GM21360 (cell line): ENCODE results near the gene CLASRP.
"Not testable (repeated sequence)": the region's sequence is repeated elsewhere in the genome, so short reads cannot be mapped to it uniquely, and the experiment has no call there.

Experiments used
- ATAC-seq: cut with Tn5 transposase; IDR thresholded peaks from one replicate; pipeline ENCODE4 v1.9.1; 2021; ENCODE audit warnings: mild to moderate bottlenecking, moderate library complexity; ENCODE audit not compliant: unreplicated experiment

Gene CLASRP

DNA sequence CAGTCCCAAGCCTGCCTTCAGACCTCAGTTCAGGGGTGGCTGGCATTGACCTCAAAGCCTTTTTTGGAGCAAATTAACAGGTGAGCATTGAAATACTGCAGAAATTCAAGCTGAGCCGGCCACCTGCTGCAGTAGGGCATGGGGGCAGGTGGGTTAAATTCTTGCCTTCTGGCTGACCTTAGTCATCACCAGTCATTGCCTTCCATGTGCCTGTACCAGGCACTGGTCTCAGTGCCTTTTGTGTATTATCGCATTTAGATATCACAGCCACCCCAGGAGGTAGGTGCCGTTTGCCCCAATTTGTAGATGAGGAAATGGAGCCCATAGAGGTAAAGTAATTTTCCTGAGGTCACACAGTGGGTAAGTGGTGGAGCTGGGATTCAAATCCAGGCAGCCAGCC, 61.4 kb downstream of the CLASRP start:
- ATAC-seq = no peak

DNA sequence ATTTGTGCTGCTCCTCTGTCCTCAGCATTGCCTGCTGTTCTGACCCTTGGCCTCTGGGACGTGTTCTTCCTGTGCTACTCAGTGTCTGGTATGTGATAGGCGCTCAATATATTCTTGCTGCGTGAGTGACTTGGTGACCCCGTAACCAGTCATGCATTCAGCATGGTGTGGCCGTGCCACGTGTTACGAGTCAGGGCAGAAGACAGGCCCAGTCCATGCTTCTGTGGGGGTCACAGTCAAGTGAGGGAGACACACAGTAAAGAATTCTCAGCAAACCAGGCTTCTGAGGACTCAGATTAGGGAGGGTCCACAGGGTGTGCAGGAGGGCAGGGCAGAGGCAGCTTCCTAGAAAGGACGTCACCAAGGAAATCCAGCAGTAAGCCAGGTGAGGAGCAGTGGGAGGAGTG, 62.0 kb downstream of the CLASRP start:
- no peak for ATAC-seq

DNA sequence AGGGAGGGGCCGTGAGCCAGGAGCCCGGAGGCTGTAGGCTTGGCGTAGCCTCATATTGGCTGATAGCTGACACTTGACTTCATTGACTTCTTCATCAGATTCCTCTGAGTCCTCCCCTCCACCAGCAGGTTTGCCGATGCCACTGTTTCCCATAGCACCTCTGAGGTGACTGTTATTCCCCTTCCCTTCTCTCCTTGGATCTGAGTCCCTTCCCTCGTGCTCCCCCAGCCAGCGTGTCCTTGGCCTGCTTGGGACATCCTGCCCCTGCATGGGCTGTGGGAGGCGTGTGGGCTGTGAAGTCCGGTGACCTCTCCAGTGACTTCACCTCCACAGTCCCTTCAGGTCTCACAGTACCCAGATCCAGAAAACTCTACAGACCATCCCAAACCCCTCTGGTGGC, 63.0 kb downstream of the CLASRP start:
- ATAC-seq = no peak

DNA sequence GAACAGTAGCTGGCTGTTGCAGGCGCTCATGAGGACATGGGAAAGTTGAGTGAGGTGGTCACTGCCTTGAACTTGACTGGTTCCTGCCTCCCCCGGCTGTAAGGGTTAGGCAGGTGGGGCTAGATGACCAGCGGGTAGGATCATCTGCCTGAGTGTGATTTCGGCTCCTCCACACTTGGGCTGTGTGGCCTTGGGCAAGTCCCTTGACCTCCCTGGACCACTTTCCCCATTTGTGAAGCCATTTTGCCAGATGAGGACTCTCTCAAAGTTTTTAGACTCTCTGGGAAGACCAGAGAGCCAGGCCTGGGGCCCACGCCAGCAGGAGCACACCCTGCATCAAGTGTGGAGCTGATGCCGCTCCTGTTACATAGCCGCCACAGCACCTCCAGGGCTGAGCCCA, 63.6 kb downstream of the CLASRP start:
- no peak for ATAC-seq

DNA sequence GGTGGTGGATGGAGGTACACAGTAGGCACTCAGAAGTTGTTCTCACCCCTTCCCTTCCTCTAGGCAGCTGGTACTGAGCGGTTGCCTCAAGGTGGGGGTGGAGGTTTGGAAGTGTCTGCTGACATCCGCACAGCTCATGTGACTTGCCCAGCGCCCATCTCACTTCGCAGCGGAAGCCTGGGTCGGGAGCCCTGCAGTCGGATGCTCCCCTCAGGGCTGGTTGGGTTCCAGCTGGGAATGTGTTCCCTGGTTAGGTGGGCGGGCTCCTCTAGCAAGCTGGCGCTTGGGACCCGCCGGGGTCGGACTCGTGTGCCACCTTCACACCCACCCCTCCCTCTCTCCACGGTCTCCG, 64.3 kb downstream of the CLASRP start:
- no peak for ATAC-seq

DNA sequence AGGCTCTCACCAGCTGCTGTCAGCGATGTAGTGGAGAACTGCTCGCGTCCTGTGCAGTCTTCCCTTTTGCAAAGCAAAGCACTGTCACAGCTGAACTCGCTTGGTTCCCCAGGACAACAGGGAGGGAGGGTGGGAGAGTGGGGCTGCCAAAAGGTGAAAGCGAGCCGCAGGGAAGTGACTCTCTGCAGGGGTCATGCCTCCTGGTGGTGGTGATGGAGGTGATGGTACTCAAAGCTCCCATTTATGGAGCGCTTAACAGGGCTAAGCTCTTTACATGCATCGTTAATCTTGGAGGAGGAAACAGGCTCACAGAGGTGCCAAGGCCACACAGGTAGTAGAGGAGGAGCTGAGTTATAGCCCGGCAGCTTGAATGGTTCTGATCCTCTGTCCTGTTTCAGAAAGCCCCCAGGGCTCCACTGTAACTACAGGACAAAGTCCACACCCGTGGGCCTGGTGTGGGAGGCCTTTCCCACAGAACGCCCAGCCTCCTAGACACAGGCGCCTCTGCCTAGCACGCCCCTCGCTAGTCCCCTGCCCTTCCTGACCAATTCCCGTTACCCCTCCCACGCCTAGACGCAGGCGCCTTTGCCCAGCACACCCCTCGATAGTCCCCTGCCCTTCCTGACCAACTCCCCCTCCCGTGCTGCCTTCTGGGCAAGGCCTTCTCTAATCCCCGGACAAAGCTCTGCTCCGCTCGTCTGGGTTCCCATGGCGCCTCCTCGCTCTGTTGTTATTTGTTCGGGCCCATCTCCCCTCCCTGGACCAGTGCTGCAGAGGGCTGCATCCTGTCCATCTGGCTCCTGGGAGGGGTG, 64.9 kb downstream of the CLASRP start:
- ATAC-seq = no peak

DNA sequence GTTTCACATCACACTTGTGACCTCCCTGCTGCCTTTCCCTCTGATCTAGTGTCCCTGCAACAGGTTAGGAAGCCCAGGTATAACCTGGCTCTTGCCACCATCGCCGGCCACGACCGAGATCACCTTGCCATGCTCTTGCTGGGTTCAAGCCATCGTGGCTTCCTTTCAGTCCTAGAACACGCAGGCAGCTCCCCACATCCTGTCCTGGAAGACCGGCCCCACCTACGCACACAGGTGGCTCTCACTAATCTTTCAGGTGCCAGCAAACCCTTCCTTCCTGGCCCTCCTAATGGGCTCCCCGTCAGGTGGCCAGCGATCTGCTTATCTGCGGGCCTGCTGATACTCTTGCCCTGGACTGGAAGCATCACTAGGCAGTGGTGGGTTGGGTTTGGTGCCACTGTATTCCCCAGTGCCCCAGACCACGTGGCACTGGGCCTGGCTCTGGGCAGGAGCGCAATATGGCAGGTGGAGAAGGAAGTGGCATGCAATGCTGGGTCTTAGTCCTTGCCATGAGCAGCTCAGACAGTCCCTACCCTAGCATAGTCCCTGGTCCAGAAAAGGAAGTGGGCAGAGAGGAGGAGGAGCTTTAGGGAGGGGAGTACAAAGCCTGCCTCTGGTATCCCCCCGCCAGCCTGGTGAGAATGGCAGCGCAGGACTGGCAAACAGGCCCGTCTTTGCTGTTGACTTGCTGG, 66.0 kb downstream of the CLASRP start:
- no peak for ATAC-seq

DNA sequence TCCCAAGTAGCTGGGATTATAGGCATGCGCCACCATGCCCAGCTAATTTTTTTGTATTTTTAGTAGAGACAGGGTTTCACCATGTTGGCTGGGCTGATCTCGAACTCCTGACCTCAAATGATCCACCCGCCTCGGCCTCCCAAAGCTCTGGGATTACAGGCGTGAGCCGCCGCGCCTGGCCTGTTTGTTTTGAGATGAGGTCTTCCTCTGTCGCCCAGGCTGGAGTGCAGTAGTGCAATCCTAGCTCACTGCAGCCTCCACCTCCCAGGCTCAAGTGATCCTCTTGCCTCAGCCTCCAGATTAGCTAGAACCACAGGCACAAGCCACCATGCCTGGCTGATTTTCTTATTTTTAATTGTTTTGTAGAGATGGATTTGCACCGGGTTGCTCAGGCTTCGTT, 67.5 kb downstream of the CLASRP start:
- not testable (repeated sequence) for ATAC-seq

DNA sequence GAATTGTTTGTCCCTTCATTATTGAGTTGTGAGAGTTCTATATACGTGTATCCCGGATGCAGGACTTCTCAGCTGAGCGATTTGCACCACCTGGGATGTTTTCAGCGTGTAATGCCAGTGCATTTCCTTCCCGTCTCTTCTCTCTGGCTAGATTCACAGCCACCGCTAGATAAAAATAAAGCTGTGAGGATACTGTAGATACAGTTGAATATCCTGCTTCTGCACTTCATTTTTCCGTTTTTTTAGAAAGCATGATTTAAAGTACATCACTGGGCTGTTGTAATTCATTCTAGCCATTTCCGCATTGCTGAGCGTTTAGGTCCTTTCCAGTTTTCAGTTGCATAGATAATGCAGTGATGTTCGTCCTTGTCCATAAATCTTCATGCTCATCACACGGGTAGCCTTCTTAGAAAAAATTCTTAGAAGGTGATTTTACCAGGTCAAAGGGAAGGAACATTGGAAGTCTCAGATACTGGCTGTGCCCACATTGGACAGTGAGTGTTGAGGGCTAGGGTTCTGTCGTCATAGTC, 68.8 kb downstream of the CLASRP start:
- ATAC-seq = no peak

DNA sequence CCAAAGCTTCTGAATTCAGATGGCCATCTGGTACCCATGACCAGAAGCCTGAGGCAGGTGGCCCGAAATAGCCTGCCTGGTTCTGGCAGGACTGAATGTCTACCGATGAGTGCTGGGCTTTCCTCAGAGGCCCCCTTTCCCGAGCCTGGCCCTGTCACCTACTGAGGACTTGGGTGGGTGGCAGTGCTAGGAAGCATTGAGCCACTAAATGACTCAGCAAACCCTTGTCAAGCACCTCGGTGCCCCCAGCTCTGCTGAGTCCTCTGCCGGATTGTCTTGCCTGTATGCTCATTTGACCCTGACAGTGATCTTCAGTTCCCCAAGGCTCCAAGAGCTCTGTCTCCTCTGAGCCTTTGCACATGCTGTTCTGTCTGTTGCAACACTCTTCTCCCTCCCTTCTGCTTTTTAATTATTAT, 72.0 kb downstream of the CLASRP start:
- no peak for ATAC-seq

DNA sequence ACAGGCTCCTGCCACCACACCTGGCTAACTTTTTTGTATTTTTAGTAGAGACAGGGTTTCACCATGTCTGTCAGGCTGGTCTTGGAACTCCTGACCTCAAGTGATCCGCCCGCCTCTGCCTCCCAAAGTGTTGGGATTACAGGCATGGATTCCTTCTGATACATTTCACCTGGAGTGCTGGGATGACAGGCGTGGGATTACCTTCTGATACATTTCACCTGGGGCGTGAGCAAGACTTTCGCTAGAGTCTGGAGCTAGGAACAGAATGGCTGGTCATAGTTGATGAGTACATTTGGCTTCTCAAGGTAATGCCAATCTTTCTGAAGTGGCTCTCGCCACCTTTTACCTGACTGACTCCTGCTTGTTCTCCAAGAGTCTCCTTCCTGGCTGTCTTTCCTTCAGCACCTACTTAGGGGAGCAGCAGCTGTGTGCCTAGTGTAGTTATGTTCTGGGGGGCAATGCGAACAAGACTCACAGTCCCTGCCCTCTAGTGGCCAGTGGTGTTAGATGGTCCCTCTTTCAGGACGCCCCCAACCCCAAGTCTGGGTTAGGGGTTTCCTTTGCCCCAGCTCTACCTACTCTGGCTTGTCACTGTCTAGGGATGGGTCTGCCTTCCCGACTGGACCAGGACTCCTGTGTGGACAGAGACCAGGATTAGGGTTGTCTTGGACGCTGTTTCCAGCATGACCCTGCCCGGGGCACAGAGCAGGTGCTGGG, 73.4 kb downstream of the CLASRP start:
- ATAC-seq = no peak

DNA sequence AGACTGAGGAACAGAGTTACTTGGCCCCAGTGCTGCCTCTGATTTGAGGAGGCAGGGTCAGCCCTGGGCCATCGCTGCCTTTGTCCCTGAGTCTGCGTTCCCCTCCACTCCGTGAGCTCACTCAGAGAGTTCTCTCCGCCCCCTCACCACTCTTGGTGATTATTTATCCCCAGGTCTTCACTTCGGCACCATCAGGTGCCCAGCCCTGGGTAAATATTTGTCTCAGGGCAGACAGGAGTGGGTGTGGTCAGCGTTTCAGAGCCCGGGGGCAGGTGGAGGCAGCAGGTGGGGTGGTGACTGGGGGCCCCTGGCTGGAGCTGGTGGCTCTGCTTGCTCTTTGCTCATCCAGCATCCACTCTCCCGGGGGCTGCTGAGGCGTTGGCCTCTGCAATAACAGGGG, 74.8 kb downstream of the CLASRP start:
- no peak for ATAC-seq

DNA sequence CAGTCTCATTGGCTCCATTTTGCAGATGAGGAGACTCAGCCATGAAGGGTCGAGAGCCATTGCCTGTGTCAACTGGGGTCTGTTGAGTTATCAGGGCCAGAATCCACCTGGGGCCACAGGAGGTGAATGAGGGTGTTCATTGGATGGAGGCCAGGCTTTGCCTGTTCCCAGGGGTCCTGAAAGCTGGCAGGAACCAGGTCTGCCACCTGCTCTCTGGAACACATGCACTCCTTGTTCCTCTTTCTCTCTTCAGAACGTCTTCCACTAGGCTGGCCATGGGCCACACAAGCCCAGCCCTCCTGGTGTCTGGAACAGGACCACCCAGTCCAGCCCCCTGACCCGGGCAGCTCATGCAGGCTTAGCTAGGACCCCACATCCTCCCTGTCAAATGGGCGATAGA, 75.3 kb downstream of the CLASRP start:
- no peak for ATAC-seq

DNA sequence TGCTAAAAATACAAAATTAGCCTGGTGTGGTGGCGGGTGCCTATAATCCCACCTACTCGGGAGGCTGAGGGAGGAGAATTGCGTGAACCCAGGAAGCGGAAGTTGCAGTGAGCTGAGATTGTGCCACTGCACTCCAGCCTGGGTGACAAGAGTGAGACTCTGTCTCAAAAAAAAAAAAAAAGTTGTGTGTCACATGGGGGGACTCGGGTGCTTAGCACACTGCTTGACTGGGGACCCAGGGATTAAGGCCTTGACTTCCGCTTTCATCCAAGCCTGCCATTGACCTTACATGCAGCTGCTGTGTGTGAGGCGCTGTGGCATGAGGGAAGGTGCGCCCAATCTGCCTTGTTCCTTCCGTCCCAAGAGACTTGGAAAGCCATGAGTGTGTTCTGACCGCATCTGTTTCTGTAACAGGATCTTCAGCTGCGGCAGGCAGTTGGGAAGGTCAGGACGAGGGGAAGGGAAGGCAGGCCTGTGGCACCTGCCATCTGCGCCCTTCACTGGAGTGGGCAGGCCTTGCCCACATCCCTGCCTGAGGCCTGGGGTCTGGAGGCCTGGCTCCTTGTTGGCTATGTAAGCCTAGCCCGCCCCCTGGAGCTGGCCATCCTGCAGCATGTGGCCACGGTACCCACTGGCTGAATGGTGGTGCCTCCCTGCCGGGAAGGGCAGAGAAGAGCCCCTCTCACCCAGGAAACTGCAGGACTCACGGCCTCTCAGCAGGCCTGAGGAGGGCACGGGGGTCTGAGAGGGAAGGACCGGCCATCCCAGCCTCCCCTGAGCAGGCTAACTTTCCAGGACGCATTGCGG, 77.2 kb downstream of the CLASRP start:
- ATAC-seq = no peak

DNA sequence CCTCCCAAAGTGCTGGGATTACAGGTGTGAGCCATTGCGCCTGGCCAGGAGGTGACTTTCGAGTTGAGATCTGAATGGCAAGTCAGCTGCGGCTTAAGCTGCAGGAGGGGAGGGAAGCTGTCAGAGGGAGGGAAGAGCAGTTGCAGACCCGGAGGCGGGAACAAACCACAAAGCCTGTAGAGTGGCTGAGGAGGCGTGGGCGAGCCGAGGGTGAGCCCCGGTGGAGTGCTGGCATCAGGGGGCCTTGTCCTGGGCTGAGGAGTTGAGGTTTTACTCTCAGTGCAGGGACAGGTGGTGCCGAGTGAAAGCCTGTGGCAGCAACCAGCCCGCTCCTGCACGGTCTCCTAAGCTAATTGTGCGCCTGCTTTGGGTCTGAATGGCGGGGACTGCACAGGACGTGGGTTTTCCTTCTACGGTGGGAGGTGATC, 78.3 kb downstream of the CLASRP start:
- no peak for ATAC-seq

DNA sequence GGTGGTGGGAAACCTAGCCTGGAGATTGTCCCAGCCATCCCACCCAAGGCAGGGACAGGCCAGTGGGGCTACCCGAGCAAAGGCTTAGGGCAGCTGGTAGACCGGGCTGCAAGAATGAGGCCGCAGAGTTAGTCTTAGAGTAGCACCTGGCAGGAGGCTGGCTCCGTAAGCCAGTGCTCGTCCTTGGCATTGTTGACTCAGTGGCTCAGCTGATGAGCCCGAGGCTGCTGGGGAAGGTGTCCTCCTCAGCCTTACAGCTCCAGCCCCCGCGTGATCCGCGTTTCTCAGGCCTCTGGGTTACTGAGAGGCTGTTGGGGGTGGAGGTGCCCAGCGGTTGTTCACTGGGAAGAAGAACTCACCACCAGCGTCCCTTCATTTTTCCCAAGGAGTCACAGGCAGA, 78.8 kb downstream of the CLASRP start:
- no peak for ATAC-seq

DNA sequence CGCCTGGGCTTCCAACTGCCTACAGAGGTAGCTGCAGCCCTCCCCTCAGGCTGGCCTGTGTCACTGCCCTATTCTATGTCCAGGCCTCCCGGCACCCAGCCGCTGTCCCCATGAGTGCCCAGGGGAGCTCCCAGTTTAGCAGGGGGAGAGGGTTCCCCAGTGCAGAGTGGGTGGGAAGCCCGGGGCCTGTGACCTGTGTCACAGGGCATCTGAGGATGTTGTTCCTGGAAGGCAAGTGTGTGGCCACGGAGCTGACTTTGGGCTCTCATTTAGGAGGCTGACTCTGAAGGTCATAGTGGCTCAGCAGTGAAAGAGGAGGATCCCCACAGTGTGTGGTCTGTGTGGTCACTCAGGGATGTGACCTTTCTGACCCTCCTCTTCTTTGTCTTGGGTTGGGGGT, 79.3 kb downstream of the CLASRP start:
- no peak for ATAC-seq

DNA sequence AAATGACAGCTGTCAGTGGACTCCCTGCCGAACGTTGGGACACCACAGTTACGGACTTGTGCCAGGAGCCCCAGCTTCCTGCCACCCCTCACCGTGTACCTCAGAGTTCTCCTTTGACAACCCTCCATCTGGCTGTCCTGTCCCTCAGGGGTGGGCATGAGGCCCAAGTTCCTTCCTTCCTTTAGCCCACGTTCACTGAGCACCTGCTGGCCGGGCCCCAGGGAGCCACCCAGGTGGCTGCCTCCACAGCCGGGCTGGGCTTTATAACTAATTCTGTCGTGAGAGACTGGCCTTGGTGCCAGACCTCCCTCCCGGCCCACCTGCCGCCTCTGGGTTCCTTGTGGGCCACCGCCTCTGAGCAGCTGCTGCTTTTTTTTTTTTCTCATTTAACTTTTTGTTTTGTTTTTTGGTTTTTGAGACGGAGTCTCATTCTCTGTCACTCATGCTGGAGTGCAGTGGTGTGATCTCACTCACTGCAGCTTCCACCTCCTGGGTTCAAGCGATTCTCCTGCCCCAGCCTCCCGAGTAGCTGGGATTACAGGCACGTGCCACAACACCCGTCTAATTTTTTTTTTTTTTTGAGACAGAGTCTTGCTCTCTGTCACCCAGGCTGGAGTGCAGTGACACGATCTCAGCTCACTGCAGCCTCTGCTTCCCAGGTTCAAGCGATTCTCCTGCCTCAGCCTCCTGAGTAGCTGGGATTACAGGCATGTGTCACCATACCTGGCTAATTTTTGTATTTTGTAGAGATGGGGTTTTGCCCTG, 79.9 kb downstream of the CLASRP start:
- ATAC-seq = not testable (repeated sequence)

DNA sequence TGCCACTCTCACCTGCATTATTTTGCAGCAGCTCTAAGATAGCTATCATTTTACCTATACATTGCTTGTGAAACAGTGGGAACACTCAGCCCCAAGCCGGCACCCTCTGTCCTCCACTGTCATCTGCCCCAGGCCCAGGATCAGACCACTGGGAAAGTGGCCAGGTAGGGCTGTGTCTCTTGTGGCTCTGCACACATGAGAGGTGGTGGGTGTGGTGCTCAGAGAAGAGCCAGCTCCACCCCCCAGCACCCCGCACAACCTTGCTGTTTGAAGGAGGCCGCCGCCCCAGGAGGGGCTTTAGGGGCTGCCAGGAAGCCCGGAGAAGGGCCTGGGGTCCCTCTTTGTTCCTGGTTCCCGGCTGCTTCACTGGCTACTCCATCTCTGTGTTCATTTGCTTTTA, 80.7 kb downstream of the CLASRP start:
- no peak for ATAC-seq
